Naive thymus-derived CD4-positive, alpha-beta T cell (primary cell): ENCODE data around the gene CLDN19. TPM values are rescaled to one million over a fixed set of nuclear protein-coding genes. Genes with fewer than 3 reads are reported as not detected.

ENCODE experiments used
- ATAC-seq: fragments of 150-1000 bp; cut with Tn5 transposase; 2 replicates; pipeline ENCODE4 v1.10.0; 2021; ENCODE audit warnings: mild to moderate bottlenecking, moderate library complexity
- CTCF ChIA-PET: fragments of 350-600 bp; sonication (Branson Sonifier 250); formaldehyde crosslinking; loops from one replicate; lab custom pipeline; 2021; ENCODE audit warnings: antibody characterized with exemption; lab: Charles Lee
- POLR2A ChIA-PET: fragments of 350-600 bp; sonication (Branson Sonifier 250); formaldehyde crosslinking; loops from one replicate; lab custom pipeline; 2021; ENCODE audit warnings: antibody characterized with exemption, inconsistent platforms; lab: Charles Lee
- DNase-seq, 9 donors: peaks; one replicate each; pipeline versions ENCODE4 v3.0.0 to v3.0.0-alpha.2; 2020 to 2022; ENCODE audit warnings: mixed read lengths in 1 of 9
- H3K27ac ChIP-seq: one replicate; pipeline ENCODE4 v1.7.0; 2013; ENCODE audit warnings: mild to moderate bottlenecking, low read depth, low read length, moderate library complexity
- H3K27me3 ChIP-seq, 2 donors: one replicate each; pipeline ENCODE4 v1.7.0; 2013; ENCODE audit warnings: low read length in 2 of 2, mild to moderate bottlenecking in 2 of 2, moderate library complexity in 2 of 2; ENCODE audit not compliant: control insufficient read depth in 2 of 2, insufficient read depth in 2 of 2
- H3K36me3 ChIP-seq, 3 experiments: 1 replicate in 2 of 3; 2 replicates in 1 of 3; pipeline ENCODE4 v1.7.0; 2013; ENCODE audit warnings: low read length in 3 of 3, mild to moderate bottlenecking in 3 of 3, moderate library complexity in 1 of 3; ENCODE audit not compliant: insufficient read depth in 3 of 3, control insufficient read depth in 2 of 3
- H3K4me1 ChIP-seq, 2 donors: one replicate each; pipeline ENCODE4 v1.7.0; 2013; ENCODE audit warnings: low read length in 2 of 2, mild to moderate bottlenecking in 2 of 2, moderate library complexity in 1 of 2; ENCODE audit not compliant: control insufficient read depth in 2 of 2, insufficient read depth in 2 of 2
- H3K4me3 ChIP-seq: 2 replicates; pipeline ENCODE4 v1.7.0; 2013; ENCODE audit warnings: mild to moderate bottlenecking, low read length
- H3K9me3 ChIP-seq, 3 experiments: 1 replicate in 2 of 3; 2 replicates in 1 of 3; pipeline ENCODE4 v1.7.0; 2013; ENCODE audit warnings: low read length in 3 of 3; ENCODE audit not compliant: control insufficient read depth in 2 of 3
- H3K27ac Mint-ChIP-seq, 9 donors: one replicate each; pipeline ENCODE4 v1.8.0; 2020 to 2022; ENCODE audit warnings: mixed read lengths in 9 of 9, mild to moderate bottlenecking in 8 of 9, moderate library complexity in 5 of 9, inconsistent platforms in 2 of 9
- H3K27me3 Mint-ChIP-seq, 5 donors: one replicate each; pipeline ENCODE4 v1.8.0; 2021 to 2022; ENCODE audit warnings: mixed read lengths in 5 of 5, mild to moderate bottlenecking in 1 of 5
- H3K36me3 Mint-ChIP-seq, 5 donors: one replicate each; pipeline ENCODE4 v1.8.0; 2020 to 2022; ENCODE audit warnings: mixed read lengths in 5 of 5, mild to moderate bottlenecking in 3 of 5, inconsistent platforms in 1 of 5
- H3K4me1 Mint-ChIP-seq, 7 donors: one replicate each; pipeline ENCODE4 v1.8.0; 2020 to 2022; ENCODE audit warnings: mixed read lengths in 7 of 7, mild to moderate bottlenecking in 3 of 7, inconsistent platforms in 1 of 7
- H3K4me3 Mint-ChIP-seq, 10 donors: one replicate each; pipeline ENCODE4 v1.8.0; 2020 to 2022; ENCODE audit warnings: mild to moderate bottlenecking in 10 of 10, mixed read lengths in 10 of 10, moderate library complexity in 6 of 10, inconsistent platforms in 2 of 10
- H3K9me3 Mint-ChIP-seq, 11 donors: one replicate each; pipeline ENCODE4 v1.8.0; 2020 to 2022; ENCODE audit warnings: mixed read lengths in 11 of 11, mild to moderate bottlenecking in 4 of 11, inconsistent platforms in 1 of 11, moderate library complexity in 1 of 11
- intact Hi-C, 2 donors: fragments of 100-400 bp; cut with micrococcal nuclease; formaldehyde crosslinking; loops; one replicate each; pipeline ENCODE4 v1.15.1; 2023
- polyA plus RNA-seq, 2 donors: library from polyadenylated mRNA; unstranded; fragments of 300-500 nt; fragmentation: Illumina TruSeq; gene quantifications; one replicate each; pipeline ENCODE4 v1.2.3, GENCODE V29; 2021
- total RNA-seq, 6 experiments: library from RNA in 5 of 6; stranded (reverse) in 5 of 6; gene quantifications; 1 replicate in 5 of 6; 2 replicates in 1 of 6; pipeline ENCODE4 v1.2.3 and lab custom pipeline; 2021 to 2026

Gene CLDN19
- total and polyA plus RNA-seq, 7 experiments from 2014 or later: not detected

DNA sequence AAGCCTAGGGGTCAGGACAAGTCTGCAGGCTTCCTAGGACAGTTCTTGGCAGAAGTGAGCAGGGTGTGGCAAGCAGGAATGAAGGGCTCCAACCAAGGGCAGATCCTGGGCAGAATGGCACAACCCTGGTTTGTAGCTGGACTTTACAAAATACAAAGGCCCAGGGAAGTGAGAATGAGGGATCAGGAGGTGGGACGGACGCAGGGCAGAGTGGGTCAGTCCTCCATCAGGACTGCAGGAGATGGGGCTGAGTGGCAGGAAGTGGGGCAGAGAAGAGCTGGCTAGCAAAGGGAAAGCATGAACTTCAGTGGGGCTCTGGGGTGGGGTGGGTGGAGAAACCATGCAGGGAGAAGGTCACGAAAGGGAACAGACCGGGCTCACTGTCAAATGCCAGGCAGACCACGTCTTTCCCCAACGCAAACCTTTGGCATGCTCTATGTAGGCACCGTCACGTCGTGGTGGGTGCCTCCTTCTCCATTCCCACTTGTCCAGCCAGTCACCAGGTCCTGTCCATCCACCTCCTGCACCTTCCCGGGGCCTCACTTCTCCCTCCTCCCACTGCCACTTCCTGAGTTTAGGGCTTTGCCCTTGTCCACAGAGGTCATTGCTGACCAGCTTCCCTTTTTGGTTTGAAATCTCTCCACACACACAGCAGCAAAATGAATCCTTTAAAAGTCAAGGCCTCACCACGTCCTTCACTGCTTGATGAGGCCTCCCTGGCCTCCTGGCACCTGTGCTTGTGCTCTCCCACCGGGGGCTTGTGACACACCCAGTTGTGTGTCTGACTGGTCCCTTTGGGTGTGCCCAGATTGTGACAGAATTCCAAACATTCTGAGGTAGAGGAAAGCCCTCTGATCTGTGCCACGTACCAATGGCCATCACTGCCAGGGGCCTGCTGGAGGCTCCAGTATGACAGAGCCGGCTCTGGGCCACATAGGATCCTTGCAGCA lies 8.7 kb upstream of the CLDN19 start:
- peaks cover 0 to 6% (median 0%) of the 10 kb centered on the region in 11 donors for H3K9me3 Mint-ChIP-seq
- no peaks in the 10 kb centered on the region for H3K27me3 ChIP-seq
- no peaks in the 10 kb centered on the region for H3K27me3 Mint-ChIP-seq
- peaks cover 0 to 68% (median 9%) of the 10 kb centered on the region in 3 experiments for H3K36me3 ChIP-seq
- intact Hi-C loops: loop anchor here (10.0 kb wide), 2 partner anchors 404 to 574 kb away; no protein-coding TSS in a partner anchor
- no peak overlapping the region for H3K27ac ChIP-seq
- POLR2A ChIA-PET: no interaction called here
- H3K4me1 ChIP-seq: no peaks in the 10 kb centered on the region
- H3K27ac Mint-ChIP-seq: peak overlapping the region in 2 of 9 donors; percentile 11 to 53
- H3K36me3 Mint-ChIP-seq: peaks cover 19 to 48% (median 32%) of the 10 kb centered on the region in 5 donors
- H3K4me3 Mint-ChIP-seq: no peak overlapping the region
- H3K4me3 ChIP-seq: no peak overlapping the region
- ATAC-seq (no peak), DNase-seq (no peak)
- H3K4me1 Mint-ChIP-seq: peaks cover 0 to 3% (median 0%) of the 10 kb centered on the region in 7 donors
- H3K9me3 ChIP-seq: no peaks in the 10 kb centered on the region
- CTCF ChIA-PET: interaction anchor here (0.8 kb wide), 1 partner anchor 324 kb away, joined by 3 read pairs; no protein-coding TSS in a partner anchor

DNA sequence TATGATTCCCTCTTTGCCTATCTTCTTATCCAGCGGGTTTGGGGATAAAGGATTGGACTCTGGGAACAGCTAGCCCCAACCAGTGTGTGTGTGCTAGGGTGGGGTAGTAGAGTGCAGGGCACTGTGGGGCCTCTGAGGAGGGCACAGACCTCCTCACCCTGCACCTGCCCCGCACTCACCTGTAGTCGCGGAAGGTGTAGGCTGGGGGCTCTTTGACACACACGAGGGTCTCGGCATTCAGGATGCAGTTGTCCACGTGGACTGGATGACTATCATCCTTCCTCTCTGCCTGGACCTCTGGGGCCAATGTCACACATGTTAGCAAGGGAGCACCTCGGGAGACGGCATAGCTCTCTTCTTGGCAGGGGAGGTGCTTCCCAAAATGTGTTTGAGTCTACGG lies 8.0 kb upstream of the CLDN19 start:
- no peak overlapping the region for H3K27ac ChIP-seq
- Mint-ChIP-seq H3K27ac (no peak overlapping the region), H3K27me3 (no peaks in the 10 kb centered on the region), H3K4me1 (peaks cover 0 to 3% (median 0%) of the 10 kb centered on the region in 7 donors), H3K9me3 (peaks cover 0 to 6% (median 0%) of the 10 kb centered on the region in 11 donors), H3K36me3 (peaks cover 16 to 43% (median 27%) of the 10 kb centered on the region in 5 donors), H3K4me3 (no peak overlapping the region)
- ATAC-seq (no peak), DNase-seq (no peak)
- peaks cover 0 to 62% (median 9%) of the 10 kb centered on the region in 3 experiments for H3K36me3 ChIP-seq
- intact Hi-C loops: loop anchor here (10.0 kb wide), 2 partner anchors 403 to 573 kb away; no protein-coding TSS in a partner anchor
- no peaks in the 10 kb centered on the region for H3K4me1 ChIP-seq
- no peaks in the 10 kb centered on the region for H3K9me3 ChIP-seq
- ChIA-PET CTCF (interaction anchor here (1.2 to 3.1 kb wide), 4 partner anchors 19 to 601 kb away, joined by 3 to 18 read pairs (median 4); partner anchors contain the start of genes C1orf50 and P3H1), POLR2A (no interaction called here)
- no peak overlapping the region for H3K4me3 ChIP-seq
- H3K27me3 ChIP-seq: no peaks in the 10 kb centered on the region

DNA sequence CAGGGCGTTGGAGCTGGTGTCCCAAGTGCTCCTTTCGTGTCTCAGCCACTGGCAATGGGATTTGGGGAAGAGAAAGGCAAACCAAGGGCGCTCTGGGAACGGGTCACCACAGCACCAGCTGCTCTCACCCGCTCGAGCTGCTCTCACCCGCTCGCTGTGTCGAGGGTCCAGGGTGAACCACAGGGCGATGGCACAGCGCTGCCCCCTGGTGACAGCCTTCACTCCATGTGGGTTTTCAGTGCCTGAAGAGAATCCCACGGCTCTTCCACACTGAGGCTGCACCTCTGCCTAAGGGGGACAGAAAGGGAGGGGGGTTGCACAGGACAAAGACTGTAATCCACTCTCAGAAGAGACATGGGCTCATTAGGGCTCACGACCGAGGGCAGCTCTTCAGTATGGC lies 7.1 kb upstream of the CLDN19 start:
- intact Hi-C loops: loop anchor here (1.0 to 10.0 kb wide), 4 partner anchors 169 to 572 kb away; no protein-coding TSS in a partner anchor
- ATAC-seq: peak; percentile 73
- H3K27ac Mint-ChIP-seq: peak overlapping the region in 1 of 9 donors; percentile 28

DNA sequence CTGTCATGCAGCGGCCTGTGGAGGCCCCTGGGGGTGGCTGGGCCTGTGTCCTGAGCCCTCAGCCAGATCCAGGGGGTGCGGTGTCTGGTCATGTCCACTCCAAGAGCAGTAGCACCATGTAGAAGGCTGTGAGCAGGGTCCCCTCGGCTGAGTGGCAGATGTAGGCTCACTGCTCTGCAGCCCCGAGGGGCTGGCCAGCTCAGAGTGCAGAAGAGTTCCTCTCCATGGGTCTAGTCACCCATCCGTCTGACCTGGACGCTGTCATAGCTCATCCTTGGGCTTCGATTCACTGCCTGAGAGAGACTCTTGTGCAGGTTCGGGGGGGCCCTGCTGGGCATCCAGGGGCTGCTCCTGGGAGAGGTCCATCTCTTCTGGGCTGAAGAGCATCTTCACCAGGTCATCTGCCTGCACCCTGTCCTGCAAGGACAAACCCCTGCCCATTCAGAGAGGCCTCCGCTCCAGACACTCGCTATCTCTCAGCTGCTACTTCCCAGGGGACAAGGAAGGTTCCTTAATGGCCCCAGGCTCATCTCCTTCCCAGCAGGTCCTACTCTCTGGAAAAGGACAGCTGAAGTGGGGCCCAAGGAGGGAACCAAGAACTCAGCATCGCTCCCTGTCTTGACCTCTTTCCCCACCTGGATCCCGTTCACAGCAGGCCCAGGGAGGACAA lies 6.5 kb upstream of the CLDN19 start:
- ATAC-seq: no peak

More for the DNA sequence above, 7.1 kb upstream of the CLDN19 start:
- no peak overlapping the region for H3K4me3 ChIP-seq
- no peaks in the 10 kb centered on the region for H3K27me3 ChIP-seq
- peaks cover 0 to 53% (median 9%) of the 10 kb centered on the region in 3 experiments for H3K36me3 ChIP-seq
- H3K4me3 Mint-ChIP-seq: no peak overlapping the region
- H3K9me3 Mint-ChIP-seq: peaks cover 0 to 6% (median 0%) of the 10 kb centered on the region in 11 donors
- no peaks in the 10 kb centered on the region for H3K27me3 Mint-ChIP-seq
- ChIA-PET POLR2A (no interaction called here), CTCF (interaction anchor here (0.8 to 3.1 kb wide), 9 partner anchors 12 to 600 kb away, joined by 3 to 18 read pairs (median 4); partner anchors contain the start of genes C1orf50, CCDC30 and P3H1)
- no peak overlapping the region for H3K27ac ChIP-seq
- DNase-seq: peak in 6 of 9 donors; percentile 19 to 56 (median 38)
- H3K9me3 ChIP-seq: no peaks in the 10 kb centered on the region
- H3K4me1 ChIP-seq: no peaks in the 10 kb centered on the region
- peaks cover 15 to 34% (median 21%) of the 10 kb centered on the region in 5 donors for H3K36me3 Mint-ChIP-seq
- H3K4me1 Mint-ChIP-seq: peaks cover 0 to 3% (median 0%) of the 10 kb centered on the region in 7 donors

DNA sequence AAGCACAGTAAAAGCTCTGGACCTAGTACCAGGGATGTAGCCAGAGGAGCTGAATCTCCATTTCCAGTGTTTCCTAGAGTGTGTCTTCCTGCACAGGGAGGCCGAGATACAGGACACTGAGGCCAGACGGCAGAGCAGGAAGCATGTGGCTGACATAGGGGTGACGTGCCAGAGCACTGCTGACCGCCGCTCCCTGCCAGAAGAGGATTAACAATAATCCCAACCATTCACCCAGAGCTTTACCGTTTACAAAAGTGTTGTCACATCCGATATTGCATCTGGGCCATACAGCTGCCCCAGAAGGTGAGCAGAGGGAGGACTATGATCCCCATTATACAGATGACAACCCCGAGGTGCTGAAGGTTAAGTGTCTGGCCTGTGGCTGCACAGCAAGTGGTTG lies 5.8 kb upstream of the CLDN19 start:
- Mint-ChIP-seq H3K27me3 (no peaks in the 10 kb centered on the region), H3K9me3 (peaks cover 0 to 3% (median 0%) of the 10 kb centered on the region in 11 donors), H3K4me1 (peaks cover 0 to 3% (median 0%) of the 10 kb centered on the region in 7 donors), H3K27ac (peak overlapping the region in 1 of 9 donors; percentile 12), H3K36me3 (peaks cover 8 to 26% (median 13%) of the 10 kb centered on the region in 5 donors), H3K4me3 (no peak overlapping the region)
- H3K9me3 ChIP-seq: no peaks in the 10 kb centered on the region
- DNase-seq (no peak), ATAC-seq (no peak)
- no peaks in the 10 kb centered on the region for H3K4me1 ChIP-seq
- no peak overlapping the region for H3K27ac ChIP-seq
- H3K27me3 ChIP-seq: no peaks in the 10 kb centered on the region
- no peak overlapping the region for H3K4me3 ChIP-seq
- H3K36me3 ChIP-seq: peaks cover 0 to 46% (median 4%) of the 10 kb centered on the region in 3 experiments
- CTCF ChIA-PET: interaction anchor here (0.6 to 3.1 kb wide), 7 partner anchors 14 to 1118 kb away, joined by 3 to 18 read pairs (median 4); no protein-coding TSS in a partner anchor
- POLR2A ChIA-PET: no interaction called here
- intact Hi-C loops: loop anchor here (10.0 kb wide), 2 partner anchors 401 to 571 kb away; no protein-coding TSS in a partner anchor

More for the DNA sequence above, 6.5 kb upstream of the CLDN19 start:
- DNase-seq: no peak
- no peaks in the 10 kb centered on the region for H3K27me3 ChIP-seq
- H3K4me3 Mint-ChIP-seq: no peak overlapping the region
- peaks cover 0 to 3% (median 0%) of the 10 kb centered on the region in 11 donors for H3K9me3 Mint-ChIP-seq
- no peaks in the 10 kb centered on the region for H3K4me1 ChIP-seq
- no peaks in the 10 kb centered on the region for H3K9me3 ChIP-seq
- CTCF ChIA-PET: interaction anchor here (0.8 to 3.1 kb wide), 9 partner anchors 12 to 599 kb away, joined by 3 to 18 read pairs (median 4); partner anchors contain the start of genes C1orf50, CCDC30 and P3H1
- H3K27ac Mint-ChIP-seq: peak overlapping the region in 3 of 9 donors; percentile 12 to 55 (median 28)
- H3K36me3 Mint-ChIP-seq: peaks cover 9 to 28% (median 15%) of the 10 kb centered on the region in 5 donors
- no peak overlapping the region for H3K4me3 ChIP-seq
- peaks cover 0 to 3% (median 0%) of the 10 kb centered on the region in 7 donors for H3K4me1 Mint-ChIP-seq
- no peak overlapping the region for H3K27ac ChIP-seq
- intact Hi-C loops: loop anchor here (1.0 to 10.0 kb wide), 4 partner anchors 168 to 572 kb away; no protein-coding TSS in a partner anchor
- POLR2A ChIA-PET: no interaction called here
- H3K27me3 Mint-ChIP-seq: no peaks in the 10 kb centered on the region
- peaks cover 0 to 47% (median 4%) of the 10 kb centered on the region in 3 experiments for H3K36me3 ChIP-seq

DNA sequence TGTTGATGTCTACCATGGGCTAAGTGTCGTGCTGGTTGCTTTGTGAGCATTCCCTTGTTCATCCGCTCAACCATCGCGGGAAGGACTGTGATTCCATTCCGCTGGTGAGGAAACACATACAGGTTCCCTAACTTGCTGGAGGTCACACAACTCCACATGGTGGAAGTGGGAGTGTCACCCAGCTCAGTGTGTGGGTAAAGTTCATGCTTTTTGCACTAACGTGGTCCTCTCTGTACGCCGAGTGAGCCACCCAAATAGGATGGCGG lies 4.0 kb upstream of the CLDN19 start:
- Mint-ChIP-seq H3K27me3 (no peaks in the 10 kb centered on the region), H3K36me3 (peaks cover 0 to 14% (median 5%) of the 10 kb centered on the region in 5 donors), H3K4me3 (no peak overlapping the region), H3K4me1 (peaks cover 0 to 3% (median 0%) of the 10 kb centered on the region in 7 donors), H3K9me3 (no peaks in the 10 kb centered on the region), H3K27ac (peak overlapping the region in 1 of 9 donors; percentile 38)
- ChIA-PET CTCF (interaction anchor here (1.6 kb wide), 1 partner anchor 166 kb away, joined by 6 read pairs; no protein-coding TSS in a partner anchor), POLR2A (interaction anchor here (1.0 kb wide), 1 partner anchor 61 kb away, joined by 3 read pairs; no protein-coding TSS in a partner anchor)
- Histone ChIP-seq H3K27ac (no peak overlapping the region), H3K4me1 (no peaks in the 10 kb centered on the region), H3K27me3 (no peaks in the 10 kb centered on the region), H3K36me3 (peaks cover 0 to 33% (median 4%) of the 10 kb centered on the region in 3 experiments), H3K9me3 (no peaks in the 10 kb centered on the region), H3K4me3 (no peak overlapping the region)
- ATAC-seq (no peak), DNase-seq (no peak)
- intact Hi-C loops: loop anchor here (10.0 kb wide), 2 partner anchors 399 to 569 kb away; no protein-coding TSS in a partner anchor
